Measurements from ENCODE around the gene NTMT1. TPM values are rescaled to one million over a fixed set of nuclear protein-coding genes. Genes with fewer than 3 reads are reported as not detected.

Gene NTMT1
- total RNA-seq, 1 experiment from 2014 or later = 83.8 TPM

GRCh38 chr9:129596541-129597331 is 29.2 kb upstream of the NTMT1 start:
- DNase-seq (ENCODE audit: low spot score) = peak; percentile 78

GRCh38 chr9:129597355-129598088 is 28.4 kb upstream of the NTMT1 start:
- DNase-seq (ENCODE audit: low spot score) = peak; percentile 94

GRCh38 chr9:129598089-129598596 is 27.8 kb upstream of the NTMT1 start:
- DNase-seq (ENCODE audit: low spot score) = no peak

GRCh38 chr9:129601082-129601674 is 24.8 kb upstream of the NTMT1 start:
- DNase-seq (ENCODE audit: low spot score) = no peak

GRCh38 chr9:129602598-129603415 is 23.2 kb upstream of the NTMT1 start:
- DNase-seq (ENCODE audit: low spot score) = peak; percentile 29

GRCh38 chr9:129604056-129604765 is 21.8 kb upstream of the NTMT1 start:
- DNase-seq (ENCODE audit: low spot score) = no peak

GRCh38 chr9:129604766-129605163 is 21.2 kb upstream of the NTMT1 start:
- peak; percentile 51 for DNase-seq (ENCODE audit: low spot score)

GRCh38 chr9:129606161-129607026 is 19.6 kb upstream of the NTMT1 start:
- DNase-seq (ENCODE audit: low spot score) = no peak

GRCh38 chr9:129607027-129607387 is 19.0 kb upstream of the NTMT1 start:
- no peak for DNase-seq (ENCODE audit: low spot score)

- DNase-seq (ENCODE audit: low spot score) = peak; percentile 68
These were observed 17.1 kb upstream of the NTMT1 start for GRCh38 chr9:129608561-129609481.

GRCh38 chr9:129609486-129610212 is 16.3 kb upstream of the NTMT1 start:
- DNase-seq (ENCODE audit: low spot score) = peak; percentile 62

GRCh38 chr9:129610213-129610472 is 15.8 kb upstream of the NTMT1 start:
- DNase-seq (ENCODE audit: low spot score) = no peak

GRCh38 chr9:129610473-129611306 is 15.3 kb upstream of the NTMT1 start:
- peak; percentile 73 for DNase-seq (ENCODE audit: low spot score)

- DNase-seq (ENCODE audit: low spot score) = no peak
These were observed 14.6 kb upstream of the NTMT1 start for GRCh38 chr9:129611307-129611800.

GRCh38 chr9:129612123-129612522 is 13.8 kb upstream of the NTMT1 start:
- no peak for DNase-seq (ENCODE audit: low spot score)

- DNase-seq (ENCODE audit: low spot score) = no peak
These were observed 13.0 kb upstream of the NTMT1 start for GRCh38 chr9:129612815-129613519.

Measured in HT-29 (cell line).